C4-2B (cell line): ENCODE results near the gene KCNQ1.

ENCODE experiments used
- ZFX ChIP-seq: fragments of 450-650 bp; IDR thresholded peaks from 2 replicates; pipeline ENCODE4 v1.6.1; 2017
- TF ChIP-seq, protein P1 (sequence below): fragments of 450-650 bp; conservative IDR thresholded peaks from 2 replicates; pipeline ENCODE4 v1.5.1; 2017; ENCODE audit warnings: mild to moderate bottlenecking

DNA sequence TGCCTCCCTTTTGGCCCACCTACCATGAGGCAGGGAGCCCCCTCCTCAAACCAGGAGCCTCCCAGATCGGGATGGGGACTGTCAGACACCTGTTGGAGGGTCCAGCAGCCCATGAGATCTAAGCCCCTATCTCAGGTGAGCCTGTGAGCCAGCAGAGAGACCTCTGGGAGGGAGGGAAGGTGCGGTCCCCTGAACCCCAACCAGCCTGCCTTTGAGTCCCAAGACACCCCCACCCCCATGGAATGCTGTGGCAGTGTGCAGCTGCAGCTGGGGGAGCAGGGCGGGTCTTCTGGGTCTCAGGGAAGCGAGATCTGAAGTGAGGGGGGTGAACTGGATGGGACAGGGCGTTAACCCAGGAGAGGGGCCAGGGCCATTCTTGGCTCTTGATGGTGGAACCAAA lies 442.1 kb downstream of the KCNQ1 start:
- TF ChIP-seq, protein P1, sequence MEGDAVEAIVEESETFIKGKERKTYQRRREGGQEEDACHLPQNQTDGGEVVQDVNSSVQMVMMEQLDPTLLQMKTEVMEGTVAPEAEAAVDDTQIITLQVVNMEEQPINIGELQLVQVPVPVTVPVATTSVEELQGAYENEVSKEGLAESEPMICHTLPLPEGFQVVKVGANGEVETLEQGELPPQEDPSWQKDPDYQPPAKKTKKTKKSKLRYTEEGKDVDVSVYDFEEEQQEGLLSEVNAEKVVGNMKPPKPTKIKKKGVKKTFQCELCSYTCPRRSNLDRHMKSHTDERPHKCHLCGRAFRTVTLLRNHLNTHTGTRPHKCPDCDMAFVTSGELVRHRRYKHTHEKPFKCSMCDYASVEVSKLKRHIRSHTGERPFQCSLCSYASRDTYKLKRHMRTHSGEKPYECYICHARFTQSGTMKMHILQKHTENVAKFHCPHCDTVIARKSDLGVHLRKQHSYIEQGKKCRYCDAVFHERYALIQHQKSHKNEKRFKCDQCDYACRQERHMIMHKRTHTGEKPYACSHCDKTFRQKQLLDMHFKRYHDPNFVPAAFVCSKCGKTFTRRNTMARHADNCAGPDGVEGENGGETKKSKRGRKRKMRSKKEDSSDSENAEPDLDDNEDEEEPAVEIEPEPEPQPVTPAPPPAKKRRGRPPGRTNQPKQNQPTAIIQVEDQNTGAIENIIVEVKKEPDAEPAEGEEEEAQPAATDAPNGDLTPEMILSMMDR: no peak
- TF ChIP-seq ZFX: no peak
